HG02943 (cell line): ENCODE results near the gene AUH.

Experiments used
- ATAC-seq: cut with Tn5 transposase; IDR thresholded peaks from one replicate; pipeline ENCODE4 v1.9.1; 2021; ENCODE audit warnings: mild to moderate bottlenecking, low read depth, moderate library complexity; ENCODE audit not compliant: unreplicated experiment

The AUH gene

GRCh38 chr9:91193658-91194391 is 167.9 kb downstream of the AUH start:
- ATAC-seq, result peak; percentile 54

DNA sequence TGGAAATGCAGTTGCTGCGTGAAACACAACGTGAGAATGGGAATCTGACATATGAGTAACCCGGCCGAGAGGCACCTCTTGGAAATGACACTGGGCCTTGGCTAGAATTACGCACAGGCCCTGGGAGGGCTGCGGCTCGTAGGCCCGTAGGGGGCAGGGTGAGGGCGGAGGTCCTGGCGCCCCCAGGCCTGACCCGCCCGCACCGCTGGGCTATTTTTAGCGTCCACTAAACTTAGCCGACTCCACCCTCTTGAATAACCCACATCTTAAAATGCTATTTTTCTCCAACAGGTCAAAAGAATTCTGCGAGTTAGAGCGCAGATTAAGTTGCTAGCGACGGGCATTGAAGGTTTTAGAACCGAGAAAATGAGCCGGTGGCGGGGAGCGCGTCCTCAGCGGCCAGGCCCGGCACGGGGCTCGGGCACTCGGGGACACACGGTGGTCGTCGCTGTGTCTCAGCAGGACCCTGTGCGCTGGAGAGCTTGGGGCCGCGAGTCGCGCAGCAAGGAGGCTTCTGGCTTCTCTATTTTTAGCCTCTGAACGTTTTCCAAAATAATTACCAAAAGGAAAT is 168.5 kb downstream of the AUH start:
- ATAC-seq, result peak; percentile 24

DNA sequence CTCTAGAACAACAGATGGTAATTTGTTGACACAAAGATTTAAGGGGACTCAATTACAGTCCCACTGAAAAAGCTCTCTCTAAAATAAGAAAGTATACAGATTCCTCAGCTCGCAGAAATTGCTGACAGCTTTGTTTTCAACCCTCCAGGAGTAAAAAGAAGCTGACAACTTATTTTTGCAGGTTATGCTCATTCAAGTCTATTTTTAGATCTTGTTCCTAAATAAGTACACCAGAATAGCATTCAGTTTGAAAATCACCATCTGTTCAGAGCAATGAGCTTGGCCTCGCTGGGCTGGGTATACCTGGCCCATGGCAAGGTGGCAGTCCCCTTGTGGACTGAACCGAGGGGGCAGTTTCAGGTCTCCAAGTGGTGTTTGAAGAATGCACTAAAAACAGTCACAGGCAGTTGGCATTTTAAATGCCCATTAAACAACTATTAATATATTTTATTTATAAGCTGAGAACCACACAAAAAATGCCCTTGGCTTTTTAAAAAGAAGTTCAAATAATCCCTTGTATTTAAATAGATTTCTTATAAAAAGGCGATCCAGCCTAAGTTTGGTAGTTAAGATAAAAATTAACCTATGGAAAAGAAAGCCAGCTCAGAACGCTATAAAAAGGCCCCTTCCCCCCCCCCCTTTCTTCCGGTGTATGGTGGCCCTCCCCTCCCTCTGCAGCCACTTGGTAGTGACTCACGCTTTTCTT is 169.2 kb downstream of the AUH start:
- ATAC-seq, result peak; percentile 4

GRCh38 chr9:91191411-91192380 is 170.0 kb downstream of the AUH start:
- ATAC-seq, result no peak

DNA sequence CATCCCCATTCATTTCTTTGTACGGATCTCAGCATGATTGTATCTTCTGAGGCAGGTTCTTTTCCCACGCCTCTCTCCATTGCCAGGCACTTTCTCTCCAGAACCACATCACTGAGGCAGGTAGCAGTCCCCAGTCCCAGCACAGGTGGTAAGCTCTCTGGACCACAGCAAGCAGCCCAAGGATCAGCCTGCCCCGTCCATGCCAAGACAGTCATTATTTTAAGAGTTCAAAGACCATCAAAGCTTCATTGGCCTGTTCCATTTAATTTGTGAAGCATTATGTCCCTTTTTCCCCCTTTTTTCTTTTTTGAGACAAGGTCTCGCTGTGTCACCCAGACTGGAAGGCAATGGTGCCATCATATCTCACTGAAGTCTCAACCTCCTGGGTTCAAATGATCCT is 171.7 kb downstream of the AUH start:
- no peak for ATAC-seq

- no peak for ATAC-seq
These were observed 172.8 kb downstream of the AUH start for GRCh38 chr9:91188719-91189590.

DNA sequence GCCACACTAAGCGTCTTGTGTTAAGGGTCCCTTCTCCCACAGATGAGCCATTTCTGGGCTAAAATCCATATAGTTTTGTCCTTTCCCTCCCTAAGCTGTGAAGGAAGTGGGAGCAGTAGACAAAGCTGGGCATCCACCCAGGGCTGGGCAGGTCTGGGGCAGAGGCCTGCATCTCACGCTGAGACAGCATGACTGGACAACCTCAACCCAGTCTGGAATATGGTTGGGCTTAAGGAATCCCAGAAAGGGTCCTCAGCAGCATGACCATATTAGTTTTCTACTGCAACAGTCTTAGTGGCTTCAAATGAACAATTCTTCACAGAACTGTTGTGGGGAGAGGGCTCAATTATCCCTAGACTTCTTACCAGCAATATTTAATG is 173.8 kb downstream of the AUH start:
- ATAC-seq, result no peak

- no peak for ATAC-seq
These were observed 174.3 kb downstream of the AUH start for GRCh38 chr9:91187311-91187964.

GRCh38 chr9:91186632-91187108 is 175.0 kb downstream of the AUH start:
- ATAC-seq, result no peak

DNA sequence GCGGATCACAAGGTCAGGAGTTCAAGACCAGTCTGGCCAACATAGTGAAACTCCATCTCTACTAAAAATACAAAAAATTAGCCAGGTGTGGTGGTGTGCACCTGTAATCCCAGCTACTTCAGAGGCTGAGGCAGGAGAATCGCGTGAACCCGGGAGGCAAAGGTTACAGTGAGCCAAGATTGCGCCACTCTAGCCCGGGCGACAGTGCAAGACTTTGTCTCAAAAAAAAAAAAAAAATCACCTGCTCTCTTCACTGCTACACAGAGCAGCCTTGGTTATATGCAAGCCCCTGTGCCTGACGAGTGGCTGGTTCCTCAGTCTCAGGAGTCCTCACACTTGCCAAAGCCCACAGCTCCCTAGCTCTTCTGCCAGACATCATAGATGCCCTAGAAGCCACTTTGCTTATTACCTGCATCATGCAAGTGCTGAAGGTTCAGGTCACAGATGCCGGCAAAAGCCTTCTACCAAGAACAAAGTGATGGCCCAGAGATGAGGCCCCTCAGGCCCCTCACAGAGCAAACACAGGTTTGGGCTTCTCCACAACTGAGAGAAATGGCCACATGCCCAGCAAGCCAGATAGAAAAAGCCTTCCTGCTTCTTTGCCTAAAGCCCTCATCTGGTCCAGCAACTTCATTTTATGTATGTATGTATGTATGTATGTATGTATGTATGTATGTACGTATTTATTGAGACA is 176.4 kb downstream of the AUH start:
- no peak for ATAC-seq

DNA sequence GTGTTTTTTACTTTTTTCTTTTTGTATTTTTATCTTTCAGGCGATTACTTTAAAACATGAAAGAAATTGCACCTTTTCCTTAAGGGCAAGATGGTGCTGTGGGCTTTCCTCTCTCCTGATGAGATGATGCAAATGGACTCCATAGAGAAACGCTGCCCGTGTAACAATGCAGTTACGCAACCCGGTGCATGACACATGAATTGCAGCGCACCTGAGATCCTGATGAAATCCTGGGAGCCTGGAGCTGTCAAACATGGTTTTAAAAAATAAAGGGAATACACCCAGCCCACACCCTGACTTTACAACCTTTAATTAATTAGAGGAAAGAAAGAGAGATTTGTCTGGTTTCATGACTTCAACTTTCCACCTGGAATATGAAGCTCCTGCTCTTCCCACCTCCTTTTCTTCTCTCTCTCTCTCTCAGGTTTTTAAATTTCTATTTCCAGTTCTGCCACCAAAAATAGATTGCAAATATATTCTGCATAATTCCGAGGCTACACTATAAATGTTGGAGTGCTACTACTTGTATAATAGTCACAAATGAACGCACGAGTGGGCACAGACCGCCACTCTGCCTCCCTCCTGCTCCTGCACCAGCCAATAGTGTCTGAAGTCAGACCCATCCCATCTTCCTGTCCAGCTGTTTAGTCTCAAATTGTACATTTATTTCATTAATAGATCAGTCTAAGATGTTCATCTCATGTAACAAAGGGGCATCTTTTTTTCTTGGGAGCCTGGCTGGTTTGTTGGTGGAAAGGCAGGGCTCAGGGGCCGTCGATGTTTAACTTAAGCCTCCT is 179.1 kb downstream of the AUH start:
- no peak for ATAC-seq

GRCh38 chr9:91181541-91181940 is 180.2 kb downstream of the AUH start:
- ATAC-seq, result no peak

DNA sequence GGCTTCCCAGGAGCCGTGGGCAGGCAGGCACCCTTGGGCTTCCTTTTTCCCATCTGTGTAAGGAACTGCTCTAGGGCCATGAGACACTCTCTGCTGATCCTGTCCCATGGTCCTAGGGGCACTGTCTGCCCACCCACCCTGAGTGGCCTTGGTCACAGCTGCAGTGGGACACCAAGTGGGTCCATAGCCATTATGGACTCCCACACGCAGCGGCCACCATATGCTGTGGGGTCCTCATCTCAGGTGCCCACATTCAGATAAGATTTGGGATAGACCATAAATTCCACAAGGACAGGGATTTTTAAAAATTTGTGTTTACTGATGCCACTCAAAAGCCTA is 180.8 kb downstream of the AUH start:
- ATAC-seq, result no peak

DNA sequence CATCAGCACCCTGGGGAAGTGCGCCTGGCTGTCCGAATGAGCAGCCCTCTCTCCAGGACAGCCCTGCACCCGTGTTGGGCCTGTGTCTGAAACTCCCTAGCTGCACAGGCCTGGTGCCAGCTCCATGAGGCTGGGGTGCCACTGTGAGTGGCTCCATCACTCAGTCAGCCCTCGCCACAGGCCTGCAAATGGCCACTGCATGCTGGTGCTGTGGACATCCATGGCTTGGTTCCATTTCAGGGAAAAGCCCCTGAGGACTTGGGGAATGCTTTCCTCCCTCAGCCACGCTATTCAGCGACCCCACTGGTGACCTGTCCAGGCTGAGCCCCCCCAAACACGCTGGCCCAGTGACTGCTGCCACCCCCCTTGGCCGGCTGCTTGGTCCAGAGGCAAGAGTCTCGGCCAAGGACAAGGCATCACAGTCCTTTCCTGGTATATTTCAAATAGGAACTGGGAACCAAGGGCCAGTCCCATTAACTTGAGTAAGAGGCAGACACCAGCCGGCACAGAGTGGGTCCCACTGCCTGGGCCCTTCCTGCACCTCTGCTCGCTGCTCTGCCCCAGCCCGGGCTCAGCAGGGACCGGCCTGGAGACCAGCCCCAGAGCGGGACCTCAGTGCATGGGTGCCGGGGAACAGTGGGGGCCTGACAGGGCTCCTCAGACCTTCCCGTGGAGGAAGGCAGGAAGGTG is 181.3 kb downstream of the AUH start:
- no peak for ATAC-seq

DNA sequence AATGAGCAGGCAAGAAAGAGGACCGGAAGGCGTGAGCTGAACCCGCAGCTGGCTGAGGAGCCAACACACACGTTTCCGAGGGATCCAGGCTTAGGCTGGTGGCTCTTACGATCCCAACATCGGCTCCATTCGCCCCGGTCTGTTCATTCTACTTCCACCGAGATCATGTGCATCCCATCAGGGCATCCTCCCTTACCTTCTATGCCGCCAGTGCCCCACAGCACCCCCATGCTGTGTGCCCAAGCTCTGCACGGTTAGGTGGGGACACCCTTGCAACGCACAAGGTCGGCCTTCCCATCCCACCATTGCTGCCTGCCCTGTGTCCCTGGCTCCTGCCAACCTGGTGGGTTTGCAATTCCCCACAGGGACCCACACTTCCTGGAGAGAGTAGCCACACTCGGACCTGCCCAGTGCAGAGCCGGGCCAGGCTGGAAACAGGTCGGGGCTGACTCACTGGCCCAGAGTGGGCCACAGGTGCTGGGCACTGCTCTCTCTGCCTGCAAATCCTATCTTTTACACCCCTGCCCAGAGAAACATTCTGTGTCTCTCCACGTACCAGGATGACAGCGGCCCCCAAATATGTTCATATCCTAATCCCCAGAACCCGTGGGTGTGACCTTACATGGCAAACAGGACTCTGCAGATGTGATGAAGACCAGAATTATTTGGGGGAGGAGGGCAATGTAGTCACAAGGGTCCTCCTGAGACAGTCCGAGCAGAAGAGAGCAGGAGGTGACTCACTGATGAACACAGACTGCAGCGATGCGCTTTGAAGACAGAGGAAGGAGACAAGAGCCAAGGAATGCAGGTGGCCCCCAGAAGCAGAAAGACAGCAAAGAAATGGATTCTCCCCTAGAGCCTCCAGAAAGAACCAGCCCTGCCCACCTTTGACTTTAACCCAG is 182.2 kb downstream of the AUH start:
- ATAC-seq, result no peak
